Hematopoietic multipotent progenitor cell treated with erythropoietin and hydrocortisone succinate and interleukin-3 and kit ligand, for 4 days (in vitro differentiated cells): ENCODE results near the gene ZNF10.

Experiments
- DNase-seq: peaks from one replicate; pipeline ENCODE4 v3.0.0-alpha.2; 2015

ZNF10 gene

DNA sequence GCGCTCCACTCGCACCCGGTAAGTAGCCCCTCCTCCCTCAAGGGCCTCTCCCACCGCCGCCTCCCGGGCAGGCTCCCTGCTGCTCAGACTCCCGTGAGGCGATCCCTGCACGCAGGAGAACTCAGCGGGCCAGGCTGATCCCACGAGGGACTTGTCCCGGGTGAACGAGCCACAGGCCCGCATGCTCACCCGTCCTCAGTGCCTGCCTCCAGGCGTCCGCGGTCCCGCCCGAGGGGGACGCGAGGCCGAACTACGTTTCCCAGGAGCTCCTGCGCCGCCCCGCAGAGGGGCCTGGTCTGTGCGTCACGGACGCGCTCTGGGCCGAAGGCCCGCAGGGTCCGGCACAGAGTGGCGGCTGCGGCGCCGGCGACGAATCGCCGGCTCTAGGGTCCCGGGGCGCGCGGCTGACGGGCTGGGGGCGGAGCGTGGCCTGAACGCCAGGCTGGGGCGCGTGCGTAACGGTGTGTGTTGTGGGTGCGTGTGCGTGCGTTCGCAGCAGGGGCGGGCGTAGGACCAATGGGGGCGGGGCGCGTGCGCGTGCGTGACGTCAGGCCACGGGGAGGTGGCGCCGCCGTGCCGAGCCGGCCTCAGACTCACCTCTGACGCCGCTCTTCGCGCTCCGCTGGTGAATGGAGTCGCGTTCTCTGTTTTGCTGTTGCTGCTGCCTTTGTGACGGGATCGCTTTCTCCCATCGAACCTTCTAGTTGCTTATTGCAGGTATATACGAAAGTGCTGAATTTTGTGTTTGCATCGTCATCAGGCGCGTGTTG is at the start of gene ZNF10, which contains the start of gene ZNF891:
ZNF10 (plus strand) TSS at position 590 of the 770 bp plus-strand sequence. CDS start 13,866 bp downstream, outside the sequence.
ZNF891 (minus strand) TSS at position 237 of the 770 bp plus-strand sequence. CDS start 8,356 bp downstream, outside the sequence.
- DNase-seq, result peak; percentile 96

DNA sequence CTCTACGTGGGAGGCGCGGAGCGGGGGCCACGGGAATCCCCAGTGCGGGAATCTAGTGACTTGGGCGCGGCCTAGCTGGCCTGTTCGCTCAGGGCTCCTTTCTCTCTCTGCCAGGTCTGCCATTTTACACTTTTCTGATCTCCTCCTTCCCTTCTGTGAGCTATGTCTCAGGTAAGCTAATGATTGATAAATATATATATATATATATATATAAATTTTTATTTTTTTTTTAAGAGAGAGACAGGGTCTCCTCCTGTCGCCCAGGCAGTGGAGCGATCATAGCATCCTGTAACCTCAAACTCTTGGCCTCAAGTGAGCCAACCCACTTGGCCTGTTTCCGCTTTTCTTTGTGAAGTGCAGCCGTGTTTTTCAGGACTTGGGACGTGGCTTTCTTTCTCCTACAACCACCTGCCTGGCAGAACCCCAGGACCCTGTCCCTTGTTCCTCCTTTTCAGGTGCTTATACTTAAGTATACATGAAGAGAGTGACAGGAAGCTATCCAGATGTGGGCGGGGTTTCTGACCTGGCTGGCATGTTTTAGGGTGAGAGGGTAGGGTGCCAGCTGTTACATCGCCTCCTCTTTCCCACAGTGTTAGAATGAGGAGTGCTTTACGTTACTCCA is 49.2 kb upstream of the ZNF10 start:
- DNase-seq, result peak; percentile 24

DNA sequence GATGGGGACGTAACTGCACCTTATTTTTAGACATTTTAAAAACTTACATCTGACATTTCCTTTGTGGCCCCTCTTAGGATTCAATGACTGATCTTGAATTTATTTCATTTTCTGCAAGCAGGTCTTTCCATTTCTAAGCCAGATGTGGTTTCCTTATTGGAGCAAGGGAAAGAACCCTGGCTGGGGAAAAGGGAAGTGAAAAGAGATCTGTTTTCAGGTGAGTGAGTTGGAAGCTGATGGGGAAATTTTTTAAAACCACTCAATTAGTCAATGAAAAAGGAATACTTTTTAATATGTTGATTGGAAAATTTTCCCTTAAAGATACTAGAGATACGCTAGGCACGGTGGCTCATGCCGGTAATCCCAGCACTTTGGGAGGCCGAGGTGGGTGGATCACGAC is 47.1 kb upstream of the ZNF10 start:
- DNase-seq, result no peak

DNA sequence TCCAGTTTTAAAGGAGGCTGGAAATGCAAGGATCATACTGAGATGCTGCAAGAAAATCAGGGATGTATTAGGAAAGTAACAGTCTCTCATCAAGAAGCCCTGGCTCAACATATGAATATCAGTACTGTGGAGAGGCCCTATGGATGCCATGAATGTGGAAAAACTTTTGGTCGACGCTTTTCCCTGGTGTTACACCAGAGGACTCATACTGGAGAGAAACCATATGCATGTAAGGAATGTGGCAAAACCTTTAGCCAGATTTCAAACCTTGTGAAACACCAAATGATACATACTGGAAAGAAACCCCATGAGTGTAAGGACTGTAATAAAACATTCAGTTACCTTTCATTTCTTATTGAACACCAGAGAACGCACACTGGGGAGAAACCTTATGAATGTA is 24.8 kb upstream of the ZNF10 start:
- peak; percentile 13 for DNase-seq

DNA sequence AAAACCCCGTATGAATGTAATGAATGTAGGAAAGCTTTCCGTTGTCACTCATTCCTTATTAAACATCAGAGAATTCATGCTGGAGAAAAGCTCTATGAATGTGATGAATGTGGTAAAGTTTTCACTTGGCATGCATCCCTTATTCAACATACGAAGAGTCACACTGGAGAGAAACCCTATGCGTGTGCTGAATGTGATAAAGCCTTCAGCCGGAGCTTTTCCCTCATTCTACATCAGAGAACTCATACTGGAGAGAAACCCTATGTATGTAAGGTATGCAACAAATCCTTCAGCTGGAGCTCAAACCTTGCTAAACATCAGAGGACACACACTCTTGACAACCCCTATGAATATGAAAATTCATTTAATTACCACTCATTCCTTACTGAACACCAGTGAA is 24.2 kb upstream of the ZNF10 start:
- DNase-seq, result peak; percentile 29

DNA sequence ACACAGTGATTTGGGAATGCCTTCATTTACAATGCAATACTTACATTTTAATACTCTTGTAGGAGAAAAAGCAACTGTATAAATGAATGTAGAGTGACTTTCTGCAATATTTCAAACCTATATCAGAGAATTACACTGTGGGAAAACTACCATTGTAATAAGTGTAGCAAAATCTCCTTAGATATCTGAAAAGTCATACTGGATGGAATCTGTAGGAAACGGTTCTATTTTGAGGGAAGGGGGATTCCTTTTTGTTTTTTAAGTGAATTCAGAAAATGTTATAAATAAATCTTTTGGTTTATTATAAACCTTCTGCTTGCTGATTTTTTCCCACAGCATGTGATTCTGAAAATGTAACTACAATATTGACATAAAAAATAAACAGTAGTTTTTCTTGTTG is 23.3 kb upstream of the ZNF10 start:
- DNase-seq, result no peak

DNA sequence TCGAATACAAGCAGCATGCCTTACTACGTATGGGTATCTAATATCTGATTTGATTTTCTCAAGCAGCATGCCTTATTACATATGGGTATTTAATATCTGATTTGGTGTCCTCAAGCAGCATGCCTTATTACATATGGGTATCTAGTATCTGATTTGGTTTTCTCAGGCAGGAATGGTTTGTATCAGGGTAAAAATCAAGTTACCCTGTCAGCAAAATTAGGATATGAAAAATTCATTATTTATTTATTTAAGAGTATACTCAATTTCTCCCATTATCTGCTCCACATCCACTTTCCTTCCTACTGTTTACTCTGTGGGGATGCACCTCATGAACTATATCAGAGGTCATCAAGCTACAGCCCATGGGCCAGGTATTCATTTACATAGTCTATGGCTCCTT is 22.3 kb upstream of the ZNF10 start:
- DNase-seq, result no peak

DNA sequence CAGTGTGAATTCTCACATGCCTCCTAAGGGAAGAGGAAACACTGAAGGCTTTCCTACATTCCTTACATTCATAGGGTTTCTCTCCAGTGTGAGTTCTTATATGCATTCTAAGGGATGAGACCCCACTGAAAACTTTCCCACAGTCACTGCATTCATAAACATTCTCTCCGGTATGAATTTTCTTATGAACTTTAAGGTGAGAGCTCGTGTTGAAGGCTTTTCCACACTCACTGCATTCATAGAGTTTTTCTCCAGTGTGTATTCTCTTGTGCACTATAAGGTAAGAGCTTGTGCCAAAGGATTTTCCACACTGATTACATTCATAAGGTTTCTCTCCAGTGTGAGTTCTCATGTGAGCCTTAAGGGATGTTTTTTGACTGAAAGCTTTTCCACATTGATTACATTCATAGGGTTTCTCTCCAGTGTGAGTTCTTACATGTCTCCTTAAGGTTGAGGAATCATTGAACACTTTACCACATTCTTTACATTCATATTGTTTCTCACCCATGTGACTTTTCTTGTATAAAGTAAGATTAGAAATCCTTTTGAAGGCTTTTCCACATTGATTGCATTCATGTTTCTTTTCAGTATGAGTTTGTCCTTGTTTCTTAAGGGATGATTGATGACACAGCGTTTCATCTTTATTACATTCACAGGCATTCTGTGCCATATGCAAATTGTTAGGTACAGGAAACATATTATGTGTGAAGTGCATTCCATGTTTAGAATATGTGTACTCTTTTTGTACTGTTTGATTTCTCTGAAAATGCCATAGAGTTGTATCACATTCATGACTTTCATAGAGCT is 9.8 kb upstream of the ZNF10 start:
- peak; percentile 22 for DNase-seq

DNA sequence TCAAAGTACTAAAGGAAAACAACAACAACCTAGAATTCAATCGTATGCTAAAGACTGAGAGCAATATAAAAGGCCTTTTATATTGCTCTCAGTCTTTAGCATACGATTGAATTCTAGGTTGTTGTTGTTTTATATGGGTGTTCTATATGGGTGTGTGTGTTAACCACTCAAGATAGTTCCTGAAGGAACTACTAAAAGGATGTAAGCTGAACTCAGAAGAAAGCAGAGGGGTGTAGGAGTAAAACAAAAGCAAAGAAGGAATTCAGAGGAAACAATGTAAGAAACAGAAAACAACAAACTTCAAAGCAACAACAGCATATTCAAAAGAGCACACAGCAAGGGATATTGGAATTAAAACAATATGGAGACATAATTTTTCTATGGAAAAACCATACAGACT is 5.8 kb upstream of the ZNF10 start:
- DNase-seq, result no peak

DNA sequence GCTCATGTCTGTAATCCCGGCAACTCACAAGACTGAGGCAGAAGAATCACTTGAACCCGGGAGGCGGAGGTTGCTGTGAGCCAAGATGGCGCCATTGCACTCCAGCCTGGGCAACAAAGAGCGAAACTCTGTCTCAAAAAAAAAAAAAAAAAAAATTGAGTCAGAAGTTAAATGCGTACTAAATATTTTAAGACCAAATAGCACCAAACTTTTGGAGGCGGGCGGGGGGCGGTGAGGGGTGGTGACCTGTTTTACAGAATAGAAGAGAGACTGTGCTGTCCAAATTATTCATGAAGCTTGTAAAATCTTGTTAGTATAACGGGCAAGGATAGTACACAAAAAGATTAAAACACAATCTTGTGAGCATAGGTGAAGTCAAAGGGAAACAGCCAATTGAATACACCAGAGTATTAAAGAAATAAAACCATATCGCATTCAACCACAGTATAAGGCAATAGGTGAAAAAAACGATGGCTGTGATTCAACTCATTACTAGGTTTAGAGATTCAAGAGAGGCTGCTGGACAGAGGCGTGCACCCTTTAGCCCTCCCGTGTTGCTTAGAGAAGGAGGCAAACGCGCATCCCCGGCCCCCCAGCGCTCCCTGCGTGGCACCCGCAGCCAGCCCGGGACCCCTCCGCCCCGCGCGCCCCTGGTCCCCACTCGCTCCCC is 924 bp upstream of the ZNF10 start:
- peak; percentile 61 for DNase-seq

DNA sequence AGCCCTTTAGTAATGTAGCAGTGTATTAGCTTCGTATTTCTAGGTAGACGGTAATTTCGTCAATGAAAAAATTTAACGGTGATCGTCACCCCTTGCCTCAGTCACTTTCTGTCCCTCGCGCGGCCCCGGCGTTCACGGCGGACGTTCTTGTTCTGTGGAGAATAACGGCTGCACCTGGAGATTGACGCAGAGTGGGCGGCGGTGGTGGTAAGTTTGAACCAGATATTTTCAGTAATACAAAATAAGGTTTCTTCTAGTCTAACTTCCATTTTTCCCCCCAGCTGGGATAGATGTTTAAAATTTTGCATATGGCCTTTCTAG is 341 bp downstream of the ZNF10 start:
- DNase-seq, result no peak

DNA sequence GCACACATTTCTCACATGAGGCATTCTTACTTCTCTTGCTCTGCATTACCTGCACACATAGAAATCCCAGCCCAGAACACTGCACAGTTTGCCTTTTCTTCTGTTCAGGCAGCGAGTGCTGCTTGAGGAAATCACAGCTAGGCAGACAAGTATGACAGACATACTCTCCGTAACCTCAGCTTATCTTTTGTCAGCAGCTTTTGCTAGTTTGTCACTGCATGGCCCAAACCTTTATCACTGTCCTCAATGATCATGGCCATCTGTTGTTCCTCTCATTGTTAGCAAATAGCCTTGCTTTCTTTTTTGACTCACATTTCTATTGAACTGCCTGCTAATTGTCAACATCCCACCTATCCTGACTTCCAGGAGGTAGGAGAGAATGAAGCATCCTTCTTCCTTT is 5.3 kb downstream of the ZNF10 start:
- DNase-seq, result peak; percentile 20

DNA sequence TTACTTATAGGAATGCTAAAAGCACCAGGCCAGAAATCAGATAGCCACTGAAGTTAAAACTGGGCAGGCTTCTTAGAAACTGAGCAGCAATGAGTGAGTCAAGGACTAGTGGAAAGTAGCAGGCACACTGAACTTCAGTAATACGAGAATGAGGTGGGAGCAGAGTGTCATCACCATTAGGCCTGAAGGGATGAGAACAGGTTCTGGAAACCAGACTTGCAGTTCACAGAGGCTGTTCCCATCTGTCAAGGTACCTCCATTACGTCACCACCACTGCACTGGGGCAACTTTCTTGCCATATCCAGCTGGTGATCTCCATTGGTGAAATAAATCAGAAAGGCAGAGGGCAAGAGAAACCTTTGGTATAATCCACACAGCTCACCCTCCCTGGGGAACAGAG is 15.6 kb downstream of the ZNF10 start:
- no peak for DNase-seq

DNA sequence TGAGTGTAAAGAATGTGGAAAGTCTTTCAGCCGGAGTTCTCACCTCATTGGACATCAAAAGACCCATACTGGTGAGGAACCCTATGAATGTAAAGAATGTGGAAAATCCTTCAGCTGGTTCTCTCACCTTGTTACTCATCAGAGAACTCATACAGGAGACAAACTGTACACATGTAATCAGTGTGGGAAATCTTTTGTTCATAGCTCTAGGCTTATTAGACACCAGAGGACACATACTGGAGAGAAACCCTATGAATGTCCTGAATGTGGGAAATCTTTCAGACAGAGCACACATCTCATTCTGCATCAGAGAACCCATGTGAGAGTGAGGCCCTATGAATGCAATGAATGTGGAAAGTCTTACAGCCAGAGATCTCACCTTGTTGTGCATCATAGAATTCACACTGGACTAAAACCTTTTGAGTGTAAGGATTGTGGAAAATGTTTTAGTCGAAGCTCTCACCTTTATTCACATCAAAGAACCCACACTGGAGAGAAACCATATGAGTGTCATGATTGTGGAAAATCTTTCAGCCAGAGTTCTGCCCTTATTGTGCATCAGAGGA is 25.8 kb downstream of the ZNF10 start:
- no peak for DNase-seq

DNA sequence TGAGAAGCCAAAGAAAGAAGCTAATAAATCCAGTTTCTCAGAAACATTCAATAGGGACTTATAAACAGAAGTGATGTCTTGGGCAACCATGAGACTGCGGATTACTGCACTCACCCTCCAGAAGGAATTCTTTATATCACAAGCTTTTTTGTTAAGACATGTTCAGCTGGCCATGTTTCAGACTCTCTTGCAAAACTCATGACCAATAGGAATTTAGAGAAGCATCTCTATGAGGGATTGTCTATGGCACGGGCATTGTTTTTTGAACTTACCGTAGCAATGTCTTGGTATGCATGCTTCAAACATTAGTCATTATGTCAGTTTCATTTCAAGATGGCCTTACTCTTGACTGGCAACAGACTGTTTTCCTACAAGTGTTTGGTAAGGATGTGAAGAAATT is 35.3 kb downstream of the ZNF10 start:
- no peak for DNase-seq

DNA sequence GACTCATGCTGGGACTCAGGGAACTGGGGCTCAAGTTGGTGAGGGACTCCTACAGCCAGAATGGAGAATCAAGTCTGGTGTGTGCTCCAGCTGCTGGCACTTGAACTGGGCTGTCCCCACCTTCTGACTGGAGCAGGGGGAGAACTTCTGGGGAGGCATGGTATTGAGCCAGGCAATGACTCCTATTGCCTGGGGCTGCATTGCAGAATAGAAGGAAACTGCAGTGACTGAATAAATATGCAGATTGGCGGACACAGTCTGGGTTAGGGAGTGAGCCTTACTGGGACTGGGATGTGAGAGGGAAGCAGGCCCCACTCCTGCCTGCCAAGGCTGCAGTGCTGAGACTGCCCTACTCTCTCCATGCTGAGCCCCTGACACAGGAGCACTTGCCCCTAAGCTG is 42.1 kb downstream of the ZNF10 start:
- DNase-seq, result no peak

DNA sequence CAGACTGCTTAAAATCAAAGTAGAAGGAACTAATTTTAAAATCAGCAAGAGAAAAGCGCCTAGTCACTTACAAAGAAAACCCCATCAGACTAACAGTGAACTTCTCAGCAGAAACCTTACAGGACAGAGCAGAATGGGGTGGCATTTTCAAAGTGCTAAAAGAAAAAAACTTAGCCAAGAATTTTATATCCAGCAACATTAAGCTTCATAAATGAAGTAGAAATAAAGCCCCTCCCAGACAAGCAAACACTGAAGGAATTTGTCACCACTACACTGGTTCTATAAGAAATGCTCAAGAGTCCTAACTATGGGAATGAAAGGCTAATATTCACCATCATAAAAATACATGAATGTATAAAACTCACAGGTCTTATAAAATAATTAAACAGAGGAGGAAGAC is 44.5 kb downstream of the ZNF10 start:
- DNase-seq, result no peak

DNA sequence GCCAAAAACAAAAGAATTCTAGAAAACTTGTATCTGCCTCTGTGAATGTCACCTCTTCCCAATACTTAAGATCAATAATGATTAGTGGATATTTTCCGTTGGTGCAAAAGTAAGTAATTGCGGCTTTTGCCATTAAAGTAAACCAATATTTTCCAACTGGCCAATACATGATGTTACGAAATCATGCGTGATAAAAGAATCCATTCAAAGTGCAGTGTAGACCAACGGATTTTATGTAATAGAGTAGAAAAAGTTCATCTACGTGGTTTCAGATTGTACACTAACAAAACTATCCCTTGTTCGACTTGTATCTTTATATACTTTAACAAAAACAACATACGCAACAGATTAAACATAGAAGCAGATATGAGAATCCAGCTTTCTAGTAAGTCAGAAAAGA is 50.2 kb downstream of the ZNF10 start:
- no peak for DNase-seq

DNA sequence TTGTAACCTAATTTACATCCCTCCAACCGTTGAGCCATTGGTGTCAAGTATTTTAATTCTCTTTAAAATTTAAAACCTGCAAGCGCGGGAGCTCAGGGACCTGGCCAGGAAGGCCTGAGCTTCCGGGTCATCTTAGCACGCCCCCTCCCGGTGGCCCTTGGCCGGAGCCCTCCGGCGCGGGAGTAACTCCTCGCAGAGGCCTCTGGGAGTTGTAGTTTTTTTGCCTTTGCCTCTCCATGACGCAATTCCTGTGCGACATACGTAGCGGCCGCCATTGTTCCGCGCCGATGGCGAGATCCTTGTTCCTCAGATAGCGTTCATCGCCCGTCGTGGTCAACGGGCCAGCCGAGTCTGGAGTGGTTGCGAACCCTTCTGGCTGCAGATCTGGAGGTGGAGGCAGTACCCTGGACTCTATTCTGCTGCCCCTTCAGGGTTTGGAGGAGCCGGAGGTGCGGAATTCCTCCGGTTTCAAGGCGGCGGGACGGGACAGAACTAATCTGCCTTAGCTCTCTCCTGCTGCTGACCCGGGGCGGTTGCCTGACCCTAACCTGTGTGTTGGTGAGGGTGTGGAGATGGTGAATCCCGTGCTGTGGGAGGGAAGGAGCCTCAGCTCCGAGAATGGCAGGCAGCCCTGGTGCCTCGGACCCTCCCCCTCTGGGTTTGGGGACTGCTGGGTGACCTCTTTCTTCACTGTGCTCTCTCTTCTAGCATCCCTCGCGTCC is 51.0 kb downstream of the ZNF10 start, which contains the start of gene ZNF268:
ZNF268 (plus strand) TSS at position 258 of the 722 bp plus-strand sequence. CDS start 503 bp downstream, outside the sequence.
- peak; percentile 97 for DNase-seq

DNA sequence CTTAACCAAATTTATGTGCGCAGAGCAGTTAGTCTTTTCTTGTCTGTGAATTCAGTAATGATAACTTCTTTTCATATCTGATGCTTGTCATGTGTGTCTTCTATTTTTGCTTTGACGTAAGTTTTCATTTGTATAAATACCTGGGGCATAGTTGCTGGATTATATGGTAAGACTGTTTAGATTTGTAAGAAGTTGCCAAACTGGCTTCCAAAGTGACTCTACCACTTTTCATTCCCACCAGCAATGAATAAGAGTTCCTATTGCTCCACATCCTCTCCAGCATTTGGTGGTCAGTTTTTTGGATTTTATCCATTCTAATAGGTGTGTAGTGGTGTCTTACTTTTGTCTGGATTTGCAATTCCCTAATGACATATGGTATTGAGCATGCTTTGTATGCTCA is 59.7 kb downstream of the ZNF10 start:
- no peak for DNase-seq

DNA sequence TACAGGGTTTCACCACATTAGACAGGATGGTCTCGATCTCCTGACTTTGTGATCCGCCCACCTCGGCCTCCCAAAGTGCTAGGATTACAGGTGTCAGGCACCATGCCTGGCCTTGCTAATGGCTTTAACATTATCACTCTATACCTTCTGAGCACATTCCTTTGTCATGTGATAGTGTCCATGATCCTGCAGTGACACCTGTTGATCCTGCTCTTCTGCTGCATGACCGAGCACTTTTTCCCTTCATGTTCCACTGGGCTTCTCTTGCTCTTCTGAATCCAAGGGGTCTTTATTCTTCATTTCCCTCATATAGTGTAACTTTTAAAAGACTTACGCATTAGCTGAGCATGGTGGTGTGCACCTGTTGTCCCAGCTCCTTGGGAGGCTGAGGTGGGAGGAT is 62.4 kb downstream of the ZNF10 start:
- DNase-seq, result no peak

DNA sequence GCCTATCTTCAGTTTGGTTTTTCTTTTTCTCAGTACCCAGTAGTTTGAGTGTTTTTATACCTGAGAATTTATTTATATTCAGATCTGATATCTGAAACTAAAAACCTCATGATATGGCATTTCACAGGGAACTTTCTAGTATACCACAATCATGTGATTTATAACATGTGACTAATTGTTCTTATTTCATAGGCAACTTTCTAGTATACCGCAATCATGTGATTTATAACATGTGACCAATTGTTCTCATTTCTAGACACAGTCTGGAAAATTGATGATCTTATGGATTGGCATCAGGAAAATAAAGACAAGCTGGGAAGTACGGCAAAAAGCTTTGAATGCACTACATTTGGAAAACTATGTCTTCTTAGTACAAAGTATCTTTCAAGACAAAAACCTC is 71.5 kb downstream of the ZNF10 start:
- no peak for DNase-seq
